T follicular helper cell (primary cell): ENCODE data around the gene SLFN13.
"Not testable (repeated sequence)": the region's sequence is repeated elsewhere in the genome, so short reads cannot be mapped to it uniquely, and the experiment has no call there.

Source experiments
- DNase-seq: peaks from one replicate; pipeline ENCODE4 v3.0.0-alpha.2; 2020; ENCODE audit warnings: low read depth

Gene SLFN13

GRCh38 chr17:35432176-35433074 lies 16.1 kb downstream of the SLFN13 start, which contains the start of gene SLFN12:
Gene SLFN12 (minus strand): TSS chr17:35432500. CDS start chr17:35423028, 9,472 bp downstream.
- peak; percentile 34 for DNase-seq

DNA sequence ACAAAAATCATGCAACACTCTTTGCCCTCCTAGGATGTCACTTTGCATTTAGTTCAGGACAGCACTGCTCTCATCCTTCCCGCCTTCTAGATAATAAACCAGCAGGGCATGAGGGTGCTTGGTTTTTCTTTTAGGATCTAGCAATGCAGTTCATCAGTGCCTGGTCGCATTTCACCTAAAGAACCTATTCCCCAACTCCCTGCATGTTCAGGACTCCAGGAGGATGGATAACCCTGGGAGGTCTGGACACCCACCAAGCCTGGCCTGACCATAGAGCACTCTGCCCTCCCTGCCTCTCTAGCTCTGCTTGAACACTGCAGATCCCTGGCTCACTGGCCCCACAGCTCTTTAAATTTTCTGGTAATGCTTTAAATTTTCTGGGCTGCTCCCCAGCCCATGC lies 18.9 kb downstream of the SLFN13 start:
- no peak for DNase-seq

- no peak for DNase-seq
Measured at GRCh38 chr17:35428229-35428628, 20.3 kb downstream of the SLFN13 start.

GRCh38 chr17:35423761-35424160 lies 24.8 kb downstream of the SLFN13 start:
- no peak for DNase-seq

DNA sequence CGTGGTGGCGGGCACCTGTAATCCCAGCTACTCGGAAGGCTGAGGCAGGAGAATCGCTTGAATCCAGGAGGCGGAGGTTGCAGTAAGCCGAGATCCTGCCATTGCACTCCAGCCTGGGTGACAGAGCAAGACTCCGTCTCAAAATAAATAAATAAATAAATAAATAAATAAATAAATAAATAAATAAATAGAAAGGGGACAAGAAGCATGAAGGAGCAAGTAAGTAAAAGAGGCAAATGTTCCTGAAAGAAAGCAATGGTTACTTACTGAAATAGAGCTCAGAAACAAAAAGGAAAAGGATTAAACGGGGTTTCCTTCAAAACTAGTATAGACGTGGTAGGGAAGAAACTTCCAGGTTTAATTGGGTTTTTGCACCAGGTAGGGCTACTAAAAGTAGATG lies 27.5 kb downstream of the SLFN13 start:
- DNase-seq = not testable (repeated sequence)

- DNase-seq = no peak
Measured at GRCh38 chr17:35416659-35417058, 31.9 kb downstream of the SLFN13 start.

- not testable (repeated sequence) for DNase-seq
Measured at GRCh38 chr17:35414707-35415106, 33.9 kb downstream of the SLFN13 start.

DNA sequence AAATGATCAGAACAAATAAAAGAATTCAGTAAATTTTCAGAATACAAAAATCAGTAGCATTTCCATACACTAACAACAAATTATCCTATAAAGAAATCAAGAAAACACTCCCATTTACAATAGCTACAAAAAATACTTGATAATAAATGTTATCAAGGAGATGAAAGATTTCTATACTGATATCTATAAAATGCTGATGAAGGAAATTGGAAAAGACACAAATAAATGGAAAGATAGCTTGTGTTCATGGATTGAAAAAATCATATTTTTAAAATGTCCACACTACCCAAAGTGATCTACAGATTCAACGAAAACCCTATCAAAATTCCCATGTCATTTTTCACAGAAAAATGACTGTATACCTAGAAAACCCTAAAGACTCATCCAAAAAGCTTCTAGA lies 34.3 kb downstream of the SLFN13 start:
- DNase-seq = no peak

- DNase-seq = no peak
Measured at GRCh38 chr17:35407531-35407930, 41.0 kb downstream of the SLFN13 start.

- DNase-seq = no peak
Measured at GRCh38 chr17:35406568-35406967, 42.0 kb downstream of the SLFN13 start.

GRCh38 chr17:35404360-35404759 lies 44.2 kb downstream of the SLFN13 start:
- no peak for DNase-seq

GRCh38 chr17:35393783-35394182 lies 54.8 kb downstream of the SLFN13 start:
- DNase-seq = not testable (repeated sequence)

DNA sequence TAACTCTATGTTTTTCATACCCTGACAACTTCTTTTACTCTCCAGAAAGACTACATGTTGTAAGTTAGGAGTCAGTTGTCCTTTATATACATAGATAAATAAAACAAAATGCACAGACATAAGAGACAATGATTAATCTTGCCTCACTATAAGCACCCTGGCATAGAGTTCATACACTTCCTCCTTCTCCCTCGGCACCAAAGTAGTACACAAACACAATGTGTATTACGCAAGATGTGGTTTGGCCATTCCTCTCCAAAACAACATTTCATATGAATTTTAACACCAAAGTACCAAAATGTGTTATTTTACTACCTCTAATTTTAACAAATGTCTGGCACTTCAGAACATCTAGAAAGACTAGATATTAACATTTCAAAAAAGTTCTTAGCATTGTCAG lies 57.9 kb downstream of the SLFN13 start:
- no peak for DNase-seq

DNA sequence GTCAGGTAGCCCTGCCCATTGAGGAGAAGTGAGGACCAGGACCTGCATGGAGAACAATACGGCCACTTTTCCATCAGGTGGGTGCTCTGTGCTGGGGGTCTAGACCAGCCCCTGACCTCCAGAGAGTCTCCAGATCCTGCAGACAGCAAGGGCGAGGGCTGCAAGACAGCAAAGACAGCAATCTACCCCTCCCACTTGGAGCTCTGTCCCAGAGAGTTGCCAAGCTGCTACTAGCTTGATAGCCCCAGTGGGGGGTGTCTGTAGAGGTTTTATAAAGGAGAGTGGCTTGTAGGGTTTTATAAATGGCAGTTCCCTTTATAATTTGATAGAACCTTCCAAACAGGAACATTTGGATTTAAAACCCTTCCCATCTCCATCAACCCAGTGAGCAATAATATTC lies 58.4 kb downstream of the SLFN13 start:
- DNase-seq = no peak

DNA sequence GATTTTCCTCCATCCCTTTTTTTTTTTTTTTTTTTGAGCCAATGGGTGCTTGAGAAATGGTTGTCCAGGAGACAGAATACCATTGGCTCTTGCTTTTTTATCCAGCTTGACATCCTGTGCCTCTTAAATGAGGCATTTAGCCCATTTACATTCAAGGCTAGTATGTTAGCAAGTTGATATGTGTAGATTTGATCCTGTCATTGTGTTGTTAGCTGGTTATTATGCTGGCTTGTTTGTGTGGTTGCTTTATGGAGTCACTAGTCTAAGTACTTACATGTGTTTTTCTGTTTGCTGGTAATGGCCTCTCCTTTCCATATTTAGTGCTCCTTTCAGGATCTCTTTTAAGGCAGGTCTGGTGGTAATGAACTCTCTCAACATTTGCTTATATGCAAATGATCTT lies 61.1 kb downstream of the SLFN13 start:
- DNase-seq = no peak
